ENCODE measurements around the gene KRTAP10-5. TPM values are rescaled to one million over a fixed set of nuclear protein-coding genes. Genes with fewer than 3 reads are reported as not detected.

Gene KRTAP10-5
- total RNA-seq, 1 donor from 2014 or later: not detected

- Mint-ChIP-seq H3K27me3 (ENCODE audit: unreplicated experiment) (peaks cover 3% of the 10 kb centered on the region), H3K27ac (ENCODE audit: unreplicated experiment) (no peak overlapping the region), H3K9me3 (ENCODE audit: unreplicated experiment) (peaks cover 12% of the 10 kb centered on the region), H3K4me3 (ENCODE audit: unreplicated experiment) (no peak overlapping the region), H3K36me3 (ENCODE audit: unreplicated experiment) (peaks cover 42% of the 10 kb centered on the region), H3K4me1 (ENCODE audit: low read depth, unreplicated experiment) (peaks cover 2% of the 10 kb centered on the region)
- no peak for DNase-seq
- TF ChIP-seq, protein P1, sequence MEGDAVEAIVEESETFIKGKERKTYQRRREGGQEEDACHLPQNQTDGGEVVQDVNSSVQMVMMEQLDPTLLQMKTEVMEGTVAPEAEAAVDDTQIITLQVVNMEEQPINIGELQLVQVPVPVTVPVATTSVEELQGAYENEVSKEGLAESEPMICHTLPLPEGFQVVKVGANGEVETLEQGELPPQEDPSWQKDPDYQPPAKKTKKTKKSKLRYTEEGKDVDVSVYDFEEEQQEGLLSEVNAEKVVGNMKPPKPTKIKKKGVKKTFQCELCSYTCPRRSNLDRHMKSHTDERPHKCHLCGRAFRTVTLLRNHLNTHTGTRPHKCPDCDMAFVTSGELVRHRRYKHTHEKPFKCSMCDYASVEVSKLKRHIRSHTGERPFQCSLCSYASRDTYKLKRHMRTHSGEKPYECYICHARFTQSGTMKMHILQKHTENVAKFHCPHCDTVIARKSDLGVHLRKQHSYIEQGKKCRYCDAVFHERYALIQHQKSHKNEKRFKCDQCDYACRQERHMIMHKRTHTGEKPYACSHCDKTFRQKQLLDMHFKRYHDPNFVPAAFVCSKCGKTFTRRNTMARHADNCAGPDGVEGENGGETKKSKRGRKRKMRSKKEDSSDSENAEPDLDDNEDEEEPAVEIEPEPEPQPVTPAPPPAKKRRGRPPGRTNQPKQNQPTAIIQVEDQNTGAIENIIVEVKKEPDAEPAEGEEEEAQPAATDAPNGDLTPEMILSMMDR (IDR thresholded peaks at IDR 0.05; ENCODE audit: partially characterized antibody, unreplicated experiment): no peak
These were observed 45.4 kb upstream of the KRTAP10-5 start for GRCh38 chr21:44625756-44626155.

GRCh38 chr21:44623575-44623974, 43.2 kb upstream of the KRTAP10-5 start:
- TF ChIP-seq, protein P1 (IDR thresholded peaks at IDR 0.05; ENCODE audit: partially characterized antibody, unreplicated experiment): no peak
- H3K36me3 Mint-ChIP-seq (ENCODE audit: unreplicated experiment): peaks cover 46% of the 10 kb centered on the region
- no peak overlapping the region for H3K4me3 Mint-ChIP-seq (ENCODE audit: unreplicated experiment)
- peaks cover 9% of the 10 kb centered on the region for H3K9me3 Mint-ChIP-seq (ENCODE audit: unreplicated experiment)
- no peaks in the 10 kb centered on the region for H3K27me3 Mint-ChIP-seq (ENCODE audit: unreplicated experiment)
- DNase-seq: no peak
- no peaks in the 10 kb centered on the region for H3K4me1 Mint-ChIP-seq (ENCODE audit: low read depth, unreplicated experiment)
- H3K27ac Mint-ChIP-seq (ENCODE audit: unreplicated experiment): no peak overlapping the region

GRCh38 chr21:44619886-44620285, 39.5 kb upstream of the KRTAP10-5 start:
- no peak overlapping the region for H3K4me3 Mint-ChIP-seq (ENCODE audit: unreplicated experiment)
- H3K27ac Mint-ChIP-seq (ENCODE audit: unreplicated experiment): no peak overlapping the region
- DNase-seq: no peak
- TF ChIP-seq, protein P1 (IDR thresholded peaks at IDR 0.05; ENCODE audit: partially characterized antibody, unreplicated experiment): no peak
- H3K4me1 Mint-ChIP-seq (ENCODE audit: low read depth, unreplicated experiment): peaks cover 10% of the 10 kb centered on the region
- peaks cover 15% of the 10 kb centered on the region for H3K9me3 Mint-ChIP-seq (ENCODE audit: unreplicated experiment)
- peaks cover 42% of the 10 kb centered on the region for H3K36me3 Mint-ChIP-seq (ENCODE audit: unreplicated experiment)
- H3K27me3 Mint-ChIP-seq (ENCODE audit: unreplicated experiment): peaks cover 6% of the 10 kb centered on the region

DNA sequence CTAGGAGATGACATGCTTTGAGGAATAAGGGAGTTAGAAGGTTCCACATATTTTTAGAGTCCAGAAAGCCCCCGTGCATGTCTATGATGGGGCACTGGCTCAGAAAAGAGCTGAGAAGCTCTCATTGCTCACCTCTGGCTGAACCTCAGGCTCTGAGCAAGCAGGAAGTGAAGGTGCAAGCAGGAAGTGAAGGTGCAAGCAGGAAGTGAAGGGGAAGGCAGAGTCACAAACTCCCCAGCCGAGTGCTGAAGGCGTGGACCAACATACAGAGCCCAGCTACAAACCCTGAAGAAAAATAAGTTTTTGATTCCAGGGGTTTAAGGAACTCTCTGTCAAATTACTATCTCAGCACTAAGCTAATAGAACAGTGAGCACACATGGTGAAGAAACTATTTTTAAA, 38.5 kb upstream of the KRTAP10-5 start:
- no peak overlapping the region for H3K27ac Mint-ChIP-seq (ENCODE audit: unreplicated experiment)
- no peak overlapping the region for H3K4me3 Mint-ChIP-seq (ENCODE audit: unreplicated experiment)

GRCh38 chr21:44618504-44618903, 38.1 kb upstream of the KRTAP10-5 start:
- Mint-ChIP-seq H3K27ac (ENCODE audit: unreplicated experiment) (no peak overlapping the region), H3K9me3 (ENCODE audit: unreplicated experiment) (peaks cover 13% of the 10 kb centered on the region), H3K4me3 (ENCODE audit: unreplicated experiment) (no peak overlapping the region), H3K4me1 (ENCODE audit: low read depth, unreplicated experiment) (peaks cover 10% of the 10 kb centered on the region), H3K36me3 (ENCODE audit: unreplicated experiment) (peaks cover 29% of the 10 kb centered on the region), H3K27me3 (ENCODE audit: unreplicated experiment) (peaks cover 9% of the 10 kb centered on the region)
- TF ChIP-seq, protein P1 (IDR thresholded peaks at IDR 0.05; ENCODE audit: partially characterized antibody, unreplicated experiment): no peak
- DNase-seq: no peak

More for the DNA sequence above, 38.5 kb upstream of the KRTAP10-5 start:
- peaks cover 9% of the 10 kb centered on the region for H3K27me3 Mint-ChIP-seq (ENCODE audit: unreplicated experiment)
- peaks cover 33% of the 10 kb centered on the region for H3K36me3 Mint-ChIP-seq (ENCODE audit: unreplicated experiment)
- no peak for DNase-seq
- TF ChIP-seq, protein P1 (IDR thresholded peaks at IDR 0.05; ENCODE audit: partially characterized antibody, unreplicated experiment): no peak
- peaks cover 10% of the 10 kb centered on the region for H3K4me1 Mint-ChIP-seq (ENCODE audit: low read depth, unreplicated experiment)
- H3K9me3 Mint-ChIP-seq (ENCODE audit: unreplicated experiment): peaks cover 11% of the 10 kb centered on the region

All from glutamatergic neuron (in vitro differentiated cells).